GM19035 (cell line): ENCODE results near the gene RTRAF.
A peak's percentile ranks its signal among the peaks of the same experiment; 100 is the strongest.

Source experiments
- ATAC-seq: cut with Tn5 transposase; IDR thresholded peaks from one replicate; pipeline ENCODE4 v1.9.1; 2021; ENCODE audit not compliant: unreplicated experiment

The RTRAF gene

GRCh38 chr14:52020161-52020714, 30.9 kb downstream of the RTRAF start:
- no peak for ATAC-seq

- no peak for ATAC-seq
Measured at GRCh38 chr14:52020866-52021717, 31.7 kb downstream of the RTRAF start.

GRCh38 chr14:52021957-52022600, 32.7 kb downstream of the RTRAF start:
- ATAC-seq, result peak; percentile 88

- no peak for ATAC-seq
Measured at GRCh38 chr14:52023518-52023917, 34.2 kb downstream of the RTRAF start.

- ATAC-seq, result no peak
Measured at GRCh38 chr14:52025310-52025709, 36.0 kb downstream of the RTRAF start.

- no peak for ATAC-seq
Measured at GRCh38 chr14:52026017-52026660, 36.8 kb downstream of the RTRAF start.

GRCh38 chr14:52026901-52027300, 37.6 kb downstream of the RTRAF start:
- no peak for ATAC-seq

GRCh38 chr14:52029881-52030280, 40.5 kb downstream of the RTRAF start:
- ATAC-seq, result no peak

GRCh38 chr14:52031781-52032180, 42.4 kb downstream of the RTRAF start:
- ATAC-seq, result no peak

GRCh38 chr14:52032204-52032801, 43.0 kb downstream of the RTRAF start:
- no peak for ATAC-seq

GRCh38 chr14:52033101-52033642, 43.8 kb downstream of the RTRAF start:
- no peak for ATAC-seq

GRCh38 chr14:52039124-52039815, 49.9 kb downstream of the RTRAF start:
- ATAC-seq, result no peak

GRCh38 chr14:52040598-52040997, 51.3 kb downstream of the RTRAF start:
- ATAC-seq, result no peak

GRCh38 chr14:52042371-52043289, 53.3 kb downstream of the RTRAF start:
- ATAC-seq, result no peak

- ATAC-seq, result no peak
Measured at GRCh38 chr14:52043690-52044089, 54.3 kb downstream of the RTRAF start.

GRCh38 chr14:52044791-52045522, 55.6 kb downstream of the RTRAF start:
- no peak for ATAC-seq

- ATAC-seq, result no peak
Measured at GRCh38 chr14:52046376-52046917, 57.1 kb downstream of the RTRAF start.

- ATAC-seq, result no peak
Measured at GRCh38 chr14:52048116-52048515, 58.8 kb downstream of the RTRAF start.
